ENCODE measurements around the gene ANKDD1B.
"Not testable (repeated sequence)": the region's sequence is repeated elsewhere in the genome, so short reads cannot be mapped to it uniquely, and the experiment has no call there.

The ANKDD1B gene

GRCh38 chr5:75660678-75661465, 49.6 kb downstream of the ANKDD1B start:
- no peak for DNase-seq (ENCODE audit: low read depth in 2 of 2)

GRCh38 chr5:75662061-75662460, 50.8 kb downstream of the ANKDD1B start:
- DNase-seq (ENCODE audit: low read depth in 2 of 2) = no peak

GRCh38 chr5:75663579-75664284, 52.5 kb downstream of the ANKDD1B start:
- DNase-seq (ENCODE audit: low read depth in 2 of 2) = no peak

- no peak for DNase-seq (ENCODE audit: low read depth in 2 of 2)
Observed at GRCh38 chr5:75664979-75665378, 53.7 kb downstream of the ANKDD1B start.

GRCh38 chr5:75666801-75667200, 55.5 kb downstream of the ANKDD1B start:
- no peak for DNase-seq (ENCODE audit: low read depth in 2 of 2)

GRCh38 chr5:75667586-75667985, 56.3 kb downstream of the ANKDD1B start:
- no peak for DNase-seq (ENCODE audit: low read depth in 2 of 2)

GRCh38 chr5:75668445-75668844, 57.2 kb downstream of the ANKDD1B start:
- DNase-seq (ENCODE audit: low read depth in 2 of 2) = no peak

- no peak for DNase-seq (ENCODE audit: low read depth in 2 of 2)
Observed at GRCh38 chr5:75668977-75669689, 57.9 kb downstream of the ANKDD1B start.

GRCh38 chr5:75670577-75670976, 59.3 kb downstream of the ANKDD1B start:
- DNase-seq (ENCODE audit: low read depth in 2 of 2) = no peak

- no peak for DNase-seq (ENCODE audit: low read depth in 2 of 2)
Observed at GRCh38 chr5:75671506-75671905, 60.3 kb downstream of the ANKDD1B start.

GRCh38 chr5:75672616-75673015, 61.4 kb downstream of the ANKDD1B start:
- no peak for DNase-seq (ENCODE audit: low read depth in 2 of 2)

- DNase-seq (ENCODE audit: low read depth in 2 of 2) = no peak
Observed at GRCh38 chr5:75675783-75676182, 64.5 kb downstream of the ANKDD1B start.

GRCh38 chr5:75677607-75678006, 66.4 kb downstream of the ANKDD1B start:
- DNase-seq (ENCODE audit: low read depth in 2 of 2) = no peak

- DNase-seq (ENCODE audit: low read depth in 2 of 2) = no peak
Observed at GRCh38 chr5:75678155-75678554, 66.9 kb downstream of the ANKDD1B start.

GRCh38 chr5:75681125-75681830, 70.0 kb downstream of the ANKDD1B start:
- DNase-seq (ENCODE audit: low read depth in 2 of 2) = no peak

- no peak for DNase-seq (ENCODE audit: low read depth in 2 of 2)
Observed at GRCh38 chr5:75685141-75685540, 73.9 kb downstream of the ANKDD1B start.

- no peak for DNase-seq (ENCODE audit: low read depth in 2 of 2)
Observed at GRCh38 chr5:75686480-75686879, 75.2 kb downstream of the ANKDD1B start.

GRCh38 chr5:75690669-75691068, 79.4 kb downstream of the ANKDD1B start:
- DNase-seq (ENCODE audit: low read depth in 2 of 2) = no peak

- DNase-seq (ENCODE audit: low read depth in 2 of 2) = no peak
Observed at GRCh38 chr5:75694781-75695180, 83.5 kb downstream of the ANKDD1B start.

- not testable (repeated sequence) for DNase-seq (ENCODE audit: low read depth in 2 of 2)
Observed at GRCh38 chr5:75695472-75696351, 84.5 kb downstream of the ANKDD1B start.

- no peak for DNase-seq (ENCODE audit: low read depth in 2 of 2)
Observed at GRCh38 chr5:75701856-75702255, 90.6 kb downstream of the ANKDD1B start.
